Measurements from ENCODE around the gene RAB3A. TPM values are rescaled to one million over a fixed set of nuclear protein-coding genes. Genes with fewer than 3 reads are reported as not detected.

RAB3A gene
- total and polyA plus RNA-seq, 2 donors (not counting 3 experiments of a cell fraction or from before 2014, with no cell fraction given) = 0.88 to 0.90 TPM

DNA sequence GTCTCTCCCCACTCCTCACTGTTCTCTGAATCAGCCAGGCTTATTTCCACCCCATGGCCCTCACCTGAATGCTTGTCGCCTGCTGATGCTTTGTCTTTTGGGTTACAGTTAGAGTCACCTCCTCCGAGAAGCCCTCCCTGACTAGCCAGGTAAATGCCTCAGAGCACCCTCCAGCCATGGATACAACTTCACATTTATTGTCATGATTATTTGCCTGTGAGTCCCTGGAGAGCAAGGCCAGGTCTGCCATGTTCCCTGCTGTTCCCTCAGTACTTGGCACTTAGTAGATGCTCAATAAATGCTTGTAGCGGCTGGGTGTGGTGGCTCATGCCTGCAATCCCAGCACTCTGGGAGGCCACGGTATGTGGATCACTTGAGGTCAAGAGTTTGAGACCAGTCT, 26.1 kb upstream of the RAB3A start:
- no peaks in the 10 kb centered on the region for H3K9me3 ChIP-seq (replicated peaks; ENCODE audit: control insufficient read depth, insufficient read depth, low read length)
- ChIA-PET CTCF (interaction anchor here (2.0 kb wide), 1 partner anchor 23 kb away, joined by 7 read pairs; no protein-coding TSS in a partner anchor), POLR2A (no interaction called here)
- peaks cover 5 to 9% of the 10 kb centered on the region in 2 experiments for H3K27me3 ChIP-seq (ENCODE audit: control insufficient read depth in 2 of 2, insufficient read depth in 2 of 2, low read length in 2 of 2)
- H3K4me1 ChIP-seq (ENCODE audit: control insufficient read depth, extremely low read depth, insufficient read depth, low read length) = peaks cover 6% of the 10 kb centered on the region
- H4K20me1 ChIP-seq (replicated peaks; ENCODE audit: control insufficient read depth, extremely low read depth, insufficient read depth, low read length) = no peaks in the 10 kb centered on the region
- no peaks in the 10 kb centered on the region for H3K9me1 ChIP-seq (replicated peaks; ENCODE audit: control insufficient read depth, extremely low read depth, insufficient read depth, low read length)
- H3K36me3 ChIP-seq (ENCODE audit: control insufficient read depth in 2 of 2, extremely low read depth in 1 of 2, insufficient read depth in 2 of 2, low read length in 2 of 2) = no peaks in the 10 kb centered on the region
- no peak overlapping the region for H3K27ac ChIP-seq (ENCODE audit: insufficient read depth, low read depth, low read length)
- BruUV-seq (replicated peaks) = no TSS peak
- no peak for TF ChIP-seq POLR2A (IDR thresholded peaks at IDR 0.05; ENCODE audit: low read depth, low read length)
- TF ChIP-seq MYC (IDR thresholded peaks at IDR 0.05; ENCODE audit: low read depth, low read length) = no peak
- no peak for TF ChIP-seq EZH2 (IDR thresholded peaks at IDR 0.05; ENCODE audit: borderline replicate concordance, low read depth, low read length, severe bottlenecking)
- TF ChIP-seq, protein P1, sequence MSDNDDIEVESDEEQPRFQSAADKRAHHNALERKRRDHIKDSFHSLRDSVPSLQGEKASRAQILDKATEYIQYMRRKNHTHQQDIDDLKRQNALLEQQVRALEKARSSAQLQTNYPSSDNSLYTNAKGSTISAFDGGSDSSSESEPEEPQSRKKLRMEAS (IDR thresholded peaks at IDR 0.05; ENCODE audit: insufficient read depth, insufficient read length) = no peak
- TF ChIP-seq, protein P2, sequence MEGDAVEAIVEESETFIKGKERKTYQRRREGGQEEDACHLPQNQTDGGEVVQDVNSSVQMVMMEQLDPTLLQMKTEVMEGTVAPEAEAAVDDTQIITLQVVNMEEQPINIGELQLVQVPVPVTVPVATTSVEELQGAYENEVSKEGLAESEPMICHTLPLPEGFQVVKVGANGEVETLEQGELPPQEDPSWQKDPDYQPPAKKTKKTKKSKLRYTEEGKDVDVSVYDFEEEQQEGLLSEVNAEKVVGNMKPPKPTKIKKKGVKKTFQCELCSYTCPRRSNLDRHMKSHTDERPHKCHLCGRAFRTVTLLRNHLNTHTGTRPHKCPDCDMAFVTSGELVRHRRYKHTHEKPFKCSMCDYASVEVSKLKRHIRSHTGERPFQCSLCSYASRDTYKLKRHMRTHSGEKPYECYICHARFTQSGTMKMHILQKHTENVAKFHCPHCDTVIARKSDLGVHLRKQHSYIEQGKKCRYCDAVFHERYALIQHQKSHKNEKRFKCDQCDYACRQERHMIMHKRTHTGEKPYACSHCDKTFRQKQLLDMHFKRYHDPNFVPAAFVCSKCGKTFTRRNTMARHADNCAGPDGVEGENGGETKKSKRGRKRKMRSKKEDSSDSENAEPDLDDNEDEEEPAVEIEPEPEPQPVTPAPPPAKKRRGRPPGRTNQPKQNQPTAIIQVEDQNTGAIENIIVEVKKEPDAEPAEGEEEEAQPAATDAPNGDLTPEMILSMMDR (IDR thresholded peaks at IDR 0.05; ENCODE audit: extremely low read depth in 1 of 2, insufficient read depth in 1 of 2, low read depth in 1 of 2, low read length in 2 of 2) = no peak
- no peak for TF ChIP-seq FOS (IDR thresholded peaks at IDR 0.05; ENCODE audit: borderline replicate concordance, insufficient read depth, low read length)
- no peak for TF ChIP-seq POLR2AphosphoS5 (IDR thresholded peaks at IDR 0.05; ENCODE audit: insufficient read depth, low read depth, low read length)
- no peak for TF ChIP-seq GATA2 (IDR thresholded peaks at IDR 0.05; ENCODE audit: insufficient read depth, insufficient read length, low read depth, low read length)
- no peak for TF ChIP-seq JUN (IDR thresholded peaks at IDR 0.05; ENCODE audit: borderline replicate concordance, insufficient read depth, insufficient read length, low read depth)
- no peak overlapping the region for H3K4me3 ChIP-seq (replicated peaks in 1 of 3; ENCODE audit: insufficient read depth in 1 of 3, low read depth in 1 of 3, low read length in 3 of 3)
- no peak overlapping the region for H2AFZ ChIP-seq (ENCODE audit: low read depth, low read length)
- H3K9ac ChIP-seq (replicated peaks; ENCODE audit: extremely low read depth, insufficient read depth, low read length) = no peak overlapping the region
- dilution Hi-C loops (cut with MboI; ENCODE audit: extremely low pct_ligation_motif_present, low sequenced_read_pairs) = no loop called here
- intact Hi-C loops (cut with micrococcal nuclease) = no loop called here
- no peak for FAIRE-seq
- H3K79me2 ChIP-seq (ENCODE audit: control insufficient read depth, insufficient read depth, low read length) = no peaks in the 10 kb centered on the region
- DNase-seq (ENCODE audit: low read depth, low spot score) = no peak
- no peak overlapping the region for H3K4me2 ChIP-seq (ENCODE audit: insufficient read depth, low read length)
